GM12878 (cell line): ENCODE measurements around the gene UBE3D.

ENCODE experiments used
- CBX3 ChIP-seq: fragments of 200-600 bp; sonication (generic); IDR thresholded peaks from 2 replicates; pipeline ENCODE4 v1.6.1; 2016; ENCODE audit warnings: low read depth, borderline replicate concordance
- CEBPB ChIP-seq, 2 experiments: fragments of 150-350 bp in 1 of 2; IDR thresholded peaks; 2 replicates each; pipeline ENCODE4 v1.6.1; 2012 to 2014; ENCODE audit warnings: low read depth in 2 of 2, low read length in 2 of 2, borderline replicate concordance in 1 of 2, inconsistent platforms in 1 of 2
- NFIC ChIP-seq: IDR thresholded peaks from 2 replicates; pipeline ENCODE4 v1.6.1; 2012; ENCODE audit warnings: low read depth, mild to moderate bottlenecking, inconsistent platforms, low read length, moderate library complexity
- SP1 ChIP-seq: IDR thresholded peaks from one replicate; pipeline ENCODE4 v1.6.1; 2011; ENCODE audit warnings: low read depth, low read length
- TF ChIP-seq, protein P1 (sequence below): IDR thresholded peaks from 2 replicates; pipeline ENCODE4 v1.6.1; 2011; ENCODE audit warnings: low read depth, low read length, improper control_type of control experiment, borderline replicate concordance
- TF ChIP-seq, protein P2 (sequence below), 3 experiments: IDR thresholded peaks in 2 of 3; conservative IDR thresholded peaks in 1 of 3; 2 replicates each; pipeline ENCODE4 v1.5.1; 2011; ENCODE audit warnings: low read depth in 3 of 3, low read length in 3 of 3, mild to moderate bottlenecking in 3 of 3, control low read depth in 2 of 3, moderate library complexity in 2 of 3, inconsistent platforms in 1 of 3, mixed read lengths in 1 of 3; ENCODE audit not compliant: control insufficient read depth in 2 of 3, insufficient read depth in 1 of 3; ENCODE audit errors: extremely low read depth in 1 of 3

DNA sequence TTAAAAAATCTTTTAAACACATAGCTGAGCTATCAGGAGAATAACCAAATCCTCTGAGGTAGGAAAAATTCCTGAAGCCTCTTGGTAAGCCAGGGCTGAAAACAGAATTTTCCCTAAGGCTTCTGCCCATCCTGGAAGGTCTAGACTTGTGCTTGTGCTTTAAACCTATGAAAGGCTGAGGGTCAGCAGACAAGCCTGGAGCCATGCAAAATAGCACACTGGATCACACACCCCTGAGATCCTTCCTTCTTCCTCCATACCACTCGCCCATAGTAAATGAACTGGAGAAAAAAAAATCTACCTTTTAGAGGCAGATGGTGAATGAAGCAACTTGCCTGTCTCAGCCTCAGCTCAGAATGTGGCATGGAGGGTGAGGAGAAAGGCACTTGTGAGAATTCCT is 144.4 kb downstream of the UBE3D start:
- TF ChIP-seq, protein P1, sequence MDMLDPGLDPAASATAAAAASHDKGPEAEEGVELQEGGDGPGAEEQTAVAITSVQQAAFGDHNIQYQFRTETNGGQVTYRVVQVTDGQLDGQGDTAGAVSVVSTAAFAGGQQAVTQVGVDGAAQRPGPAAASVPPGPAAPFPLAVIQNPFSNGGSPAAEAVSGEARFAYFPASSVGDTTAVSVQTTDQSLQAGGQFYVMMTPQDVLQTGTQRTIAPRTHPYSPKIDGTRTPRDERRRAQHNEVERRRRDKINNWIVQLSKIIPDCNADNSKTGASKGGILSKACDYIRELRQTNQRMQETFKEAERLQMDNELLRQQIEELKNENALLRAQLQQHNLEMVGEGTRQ: no peak
- TF ChIP-seq CBX3: no peak
- TF ChIP-seq CEBPB (IDR thresholded peaks at IDR 0.05; ENCODE audit: borderline replicate concordance in 1 of 2, low read depth in 2 of 2, low read length in 2 of 2): no peak
- TF ChIP-seq NFIC: no peak
- TF ChIP-seq, protein P2, sequence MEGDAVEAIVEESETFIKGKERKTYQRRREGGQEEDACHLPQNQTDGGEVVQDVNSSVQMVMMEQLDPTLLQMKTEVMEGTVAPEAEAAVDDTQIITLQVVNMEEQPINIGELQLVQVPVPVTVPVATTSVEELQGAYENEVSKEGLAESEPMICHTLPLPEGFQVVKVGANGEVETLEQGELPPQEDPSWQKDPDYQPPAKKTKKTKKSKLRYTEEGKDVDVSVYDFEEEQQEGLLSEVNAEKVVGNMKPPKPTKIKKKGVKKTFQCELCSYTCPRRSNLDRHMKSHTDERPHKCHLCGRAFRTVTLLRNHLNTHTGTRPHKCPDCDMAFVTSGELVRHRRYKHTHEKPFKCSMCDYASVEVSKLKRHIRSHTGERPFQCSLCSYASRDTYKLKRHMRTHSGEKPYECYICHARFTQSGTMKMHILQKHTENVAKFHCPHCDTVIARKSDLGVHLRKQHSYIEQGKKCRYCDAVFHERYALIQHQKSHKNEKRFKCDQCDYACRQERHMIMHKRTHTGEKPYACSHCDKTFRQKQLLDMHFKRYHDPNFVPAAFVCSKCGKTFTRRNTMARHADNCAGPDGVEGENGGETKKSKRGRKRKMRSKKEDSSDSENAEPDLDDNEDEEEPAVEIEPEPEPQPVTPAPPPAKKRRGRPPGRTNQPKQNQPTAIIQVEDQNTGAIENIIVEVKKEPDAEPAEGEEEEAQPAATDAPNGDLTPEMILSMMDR (IDR thresholded peaks at IDR 0.05 in 2 of 3, conservative IDR thresholded peaks at IDR 0.05 in 1 of 3; ENCODE audit: control insufficient read depth in 2 of 3, extremely low read depth in 1 of 3, insufficient read depth in 1 of 3, low read depth in 3 of 3, low read length in 3 of 3): no peak
- TF ChIP-seq SP1: no peak
